HG03175 (cell line): ENCODE measurements around the gene SLC9A9.

ENCODE experiments used
- ATAC-seq: cut with Tn5 transposase; IDR thresholded peaks from one replicate; pipeline ENCODE4 v1.9.1; 2021; ENCODE audit warnings: mild to moderate bottlenecking, moderate library complexity; ENCODE audit not compliant: unreplicated experiment

SLC9A9 gene

GRCh38 chr3:143235614-143236204 is 612.6 kb downstream of the SLC9A9 start:
- no peak for ATAC-seq

DNA sequence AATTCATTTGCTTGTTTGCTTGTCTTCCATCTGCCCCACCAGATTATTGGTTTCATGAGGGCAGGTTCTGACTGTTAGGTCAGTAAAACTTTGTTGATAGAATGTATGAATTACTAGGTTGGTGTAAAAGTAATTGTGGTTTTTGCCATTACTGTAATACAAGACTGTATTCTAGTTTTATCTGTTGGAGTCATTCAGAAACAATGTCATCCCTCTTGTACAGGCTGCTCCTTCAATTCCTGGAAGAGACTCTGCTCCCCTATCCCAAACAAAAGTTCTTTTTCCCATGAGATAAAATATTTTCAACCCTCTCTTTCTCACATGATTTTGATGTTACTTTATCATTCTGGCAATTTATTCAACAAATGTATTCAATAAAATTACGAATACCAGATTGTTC is 613.7 kb downstream of the SLC9A9 start:
- ATAC-seq = no peak

DNA sequence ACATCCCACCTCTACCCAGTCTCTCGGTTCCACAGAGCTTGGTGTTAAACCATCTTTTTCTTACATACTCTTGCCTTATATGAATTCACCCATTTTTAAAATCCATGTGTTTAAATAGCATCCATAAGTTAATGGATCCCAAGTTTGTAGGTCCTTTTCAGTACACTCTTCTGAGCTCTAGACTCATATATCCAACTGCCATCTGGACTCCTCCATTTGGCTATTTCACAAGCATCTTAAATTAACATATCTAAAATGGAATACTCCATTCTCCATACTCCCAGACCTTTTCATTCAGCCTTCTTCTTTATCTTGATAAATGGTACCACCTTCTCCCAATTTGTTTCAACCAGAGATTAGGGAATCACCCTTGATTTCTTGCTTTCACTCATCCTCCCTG is 615.3 kb downstream of the SLC9A9 start:
- ATAC-seq = no peak

- no peak for ATAC-seq
These were observed 619.9 kb downstream of the SLC9A9 start for GRCh38 chr3:143228405-143228804.

DNA sequence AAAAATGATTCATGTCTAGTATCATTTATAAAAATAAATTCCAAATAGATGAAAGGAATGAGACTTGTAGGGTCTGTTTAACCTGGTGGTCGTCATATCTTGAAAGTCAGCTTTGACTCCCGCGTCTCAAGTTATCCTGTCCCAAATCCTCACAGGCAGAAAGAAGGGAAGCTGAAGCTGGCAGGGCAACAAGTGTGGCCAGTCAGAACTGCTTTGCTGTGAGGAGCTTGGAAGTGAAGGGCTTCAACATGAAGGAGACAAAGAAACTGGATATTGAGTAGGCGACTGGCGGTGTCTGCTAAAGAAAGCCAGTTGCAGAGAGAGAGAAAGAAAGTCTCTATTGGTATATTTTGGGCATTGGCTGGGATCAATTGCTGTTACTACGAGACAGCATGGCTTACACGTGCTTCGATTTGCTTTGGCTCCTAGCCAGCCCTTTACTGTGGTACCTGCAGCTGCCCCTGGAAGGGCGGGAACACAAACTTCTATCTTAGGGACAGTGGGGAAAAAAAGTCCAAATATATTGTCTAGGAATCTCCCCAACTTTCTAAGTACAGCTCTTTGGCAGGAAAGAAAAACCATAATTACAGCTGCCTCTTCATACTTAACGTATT is 621.5 kb downstream of the SLC9A9 start:
- no peak for ATAC-seq

DNA sequence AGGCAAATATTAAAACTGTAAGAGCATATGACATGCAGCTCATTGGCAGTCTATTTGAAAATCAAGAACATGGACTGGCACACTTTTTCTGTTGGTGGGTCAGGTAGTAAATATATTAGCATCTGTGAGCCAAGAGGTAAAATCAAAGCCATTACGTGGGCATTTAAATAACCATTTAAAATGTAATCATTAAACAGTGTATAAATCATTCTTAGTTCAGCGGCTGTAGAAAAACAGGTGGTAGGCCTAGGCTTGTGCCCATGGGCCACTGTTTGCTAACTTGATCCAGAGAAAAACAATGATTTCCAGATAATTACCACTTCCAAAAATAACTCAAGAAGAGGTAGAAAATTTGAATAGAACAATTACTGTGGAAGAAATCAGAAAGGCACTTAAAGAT is 623.6 kb downstream of the SLC9A9 start:
- ATAC-seq = no peak

- ATAC-seq = no peak
These were observed 625.3 kb downstream of the SLC9A9 start for GRCh38 chr3:143222981-143223380.

- ATAC-seq = no peak
These were observed 625.8 kb downstream of the SLC9A9 start for GRCh38 chr3:143222505-143222904.

DNA sequence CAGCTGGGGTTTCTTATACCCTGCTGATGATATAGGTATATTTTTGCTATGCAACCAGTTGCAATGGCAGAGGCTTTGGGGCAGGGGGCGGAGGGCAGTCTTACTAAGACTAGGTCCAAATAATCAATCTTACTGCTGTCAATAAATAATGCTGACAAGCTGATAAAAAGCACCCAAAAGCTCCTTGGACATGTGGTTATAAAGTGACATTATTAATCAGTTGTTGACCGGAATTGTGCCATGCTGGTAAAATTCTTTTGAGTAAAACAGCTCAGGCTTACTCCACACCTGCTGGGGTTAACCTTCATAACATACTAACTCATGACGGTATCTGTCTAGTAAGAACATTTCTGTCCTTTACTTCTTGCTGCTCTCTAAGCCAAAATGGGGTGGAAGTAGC is 626.8 kb downstream of the SLC9A9 start:
- no peak for ATAC-seq

- no peak for ATAC-seq
These were observed 627.5 kb downstream of the SLC9A9 start for GRCh38 chr3:143220741-143221140.

DNA sequence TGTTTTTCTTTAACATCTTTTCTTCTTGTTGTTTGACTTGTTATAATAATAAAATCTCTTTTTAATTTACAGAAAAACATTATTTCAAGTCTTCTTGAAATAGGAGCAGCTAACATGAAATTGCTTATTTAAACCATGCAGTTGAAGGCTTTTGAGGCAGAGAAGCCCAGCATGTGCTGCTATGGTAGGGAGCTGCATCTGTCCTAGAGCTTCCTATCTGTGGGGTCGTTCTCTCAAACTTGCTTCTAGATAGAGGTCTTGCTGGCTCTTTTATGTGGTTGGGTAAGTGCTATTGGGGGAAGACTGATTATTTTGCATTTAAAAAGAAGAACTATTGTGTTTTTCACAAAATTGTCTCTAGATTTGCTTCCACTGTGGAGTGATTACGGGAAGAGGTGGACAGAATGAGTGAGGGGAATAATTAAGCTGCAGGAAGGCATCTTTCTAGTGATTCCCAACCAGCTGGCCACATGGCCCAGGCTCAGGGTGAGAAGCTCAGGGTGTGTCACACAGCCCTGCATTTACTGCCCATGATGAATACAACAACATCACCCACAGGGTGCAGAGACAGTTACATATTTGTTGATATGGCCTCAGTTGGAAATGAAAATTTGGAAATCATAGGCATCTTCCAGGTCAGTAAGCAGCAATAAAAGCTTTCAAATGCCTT is 630.0 kb downstream of the SLC9A9 start:
- no peak for ATAC-seq

DNA sequence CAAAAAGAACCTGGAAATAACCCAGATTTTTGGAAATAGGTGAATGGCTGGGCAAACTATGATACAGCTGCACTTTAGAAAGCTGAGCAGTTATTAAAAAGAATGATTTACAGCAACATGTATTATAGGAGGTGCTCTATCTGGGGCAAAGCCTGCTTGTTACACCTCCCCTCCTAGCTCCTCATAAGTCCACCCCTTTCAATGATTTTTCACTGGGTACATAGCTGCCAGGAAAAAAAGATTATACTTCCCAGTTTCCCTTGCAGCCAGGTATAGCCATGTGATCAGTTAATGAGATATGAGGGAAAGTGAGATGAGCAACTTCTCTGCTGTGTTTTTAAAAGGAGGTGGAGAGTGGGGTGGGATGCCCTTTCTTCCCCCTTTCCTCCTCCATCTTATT is 631.0 kb downstream of the SLC9A9 start:
- no peak for ATAC-seq

GRCh38 chr3:143216709-143217182 is 631.5 kb downstream of the SLC9A9 start:
- ATAC-seq = no peak
